Uterine smooth muscle cell (primary cell): ENCODE results near the gene CFL2. TPM values are rescaled to one million over a fixed set of nuclear protein-coding genes. Genes with fewer than 3 reads are reported as not detected.

Experiments used
- total RNA-seq: library from RNA; depleted of rRNA; stranded (reverse); fragments of >200 nt; gene quantifications from 2 replicates; pipeline ENCODE4 v1.2.3, GENCODE V29; 2014

The CFL2 gene
- total RNA-seq: 164 and 186 TPM in 2 replicates

DNA sequence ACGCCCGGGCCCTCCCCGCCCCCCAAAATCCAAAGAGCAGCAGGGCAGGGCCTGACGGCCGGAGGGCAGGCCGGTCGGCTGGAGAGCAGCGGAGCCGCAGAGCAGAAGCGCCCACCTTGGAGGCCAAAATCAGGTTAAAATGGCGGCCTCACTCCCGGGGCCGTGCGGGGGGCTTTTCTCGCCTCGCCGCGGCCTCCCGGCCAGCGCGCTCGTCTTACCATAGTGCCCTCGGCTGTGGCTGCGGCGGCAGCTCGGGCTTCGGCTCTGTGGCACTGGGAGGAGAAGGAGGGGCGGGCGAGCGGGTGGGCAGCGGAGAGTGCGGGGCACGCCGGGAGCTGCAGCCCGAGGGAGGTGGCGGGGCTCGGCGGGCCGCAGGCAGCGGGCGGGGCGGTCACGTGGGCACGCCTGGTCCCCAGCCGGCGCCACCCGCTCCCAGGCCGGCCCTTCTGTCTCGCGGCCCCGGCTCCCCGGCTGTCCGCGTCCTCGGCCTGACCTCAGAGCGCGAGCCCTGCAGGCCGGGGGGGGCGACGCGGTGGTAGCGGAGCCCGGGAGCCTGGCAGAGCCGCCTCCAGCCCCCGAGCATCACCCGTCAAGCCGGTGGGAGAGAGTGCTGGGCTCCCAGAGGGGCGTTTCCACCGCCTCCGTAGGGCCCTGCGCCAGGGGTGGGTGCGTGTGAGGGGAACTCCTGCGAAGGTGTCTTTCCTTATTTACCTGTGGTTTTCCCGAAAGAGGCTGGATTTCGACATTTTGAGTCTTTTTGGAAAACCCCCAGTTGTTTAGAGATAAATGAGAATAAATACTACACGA is at the start of gene CFL2:
Gene CFL2, minus strand, starts transcription at position 274 of the 807 bp plus-strand sequence. Its CDS starts 53 bp downstream, at position 221.

Other genes with a start within 250 kb of the CFL2 start
- 40.1 and 45.5 TPM in 2 replicates for gene EAPP, start 174.9 kb downstream of the CFL2 start, total RNA-seq
- gene SNX6, start 84.4 kb downstream of the CFL2 start, total RNA-seq: 167 and 226 TPM in 2 replicates
- 25.4 and 43.4 TPM in 2 replicates for gene BAZ1A, start 160.8 kb upstream of the CFL2 start, total RNA-seq